GM12878 (cell line): ENCODE results near the gene TBL3. TPM values are rescaled to one million over a fixed set of nuclear protein-coding genes. Genes with fewer than 3 reads are reported as not detected.

Source experiments
- ATAC-seq: fragments of 200-7000 bp; cut with Tn5 transposase; 3 replicates; pipeline ENCODE4 v1.9.1; 2020; ENCODE audit warnings: mild to moderate bottlenecking, moderate library complexity
- BruUV-seq: library from RNA; stranded (reverse); fragments of 400-500 nt; replicated peaks from 2 replicates; lab custom pipeline; 2021; lab: Mats Ljungman, UMichigan
- CTCF ChIA-PET: fragments of 300-600 bp; sonication (Branson Sonifier 250); formaldehyde crosslinking; extraction: SDS; loops from one replicate; lab custom pipeline; 2021; ENCODE audit warnings: inconsistent platforms; lab: Yijun Ruan, JAX
- POLR2A ChIA-PET: fragments of 350-600 bp; formaldehyde crosslinking; extraction: SDS; loops from one replicate; lab custom pipeline; 2021; ENCODE audit warnings: inconsistent platforms; lab: Charles Lee
- RAD21 ChIA-PET: fragments of 300-600 bp; sonication (Branson Sonifier 250); formaldehyde crosslinking; loops from one replicate; lab custom pipeline; 2023; ENCODE audit warnings: antibody characterized with exemption; ENCODE audit not compliant: unreplicated experiment; lab: Charles Lee
- SMC1A ChIA-PET: fragments of 300-600 bp; sonication (Branson Sonifier 250); formaldehyde crosslinking; loops from one replicate; lab custom pipeline; 2023; ENCODE audit not compliant: unreplicated experiment, uncharacterized antibody; lab: Charles Lee
- DNase-seq: peaks from one replicate; pipeline ENCODE4 v3.0.0-alpha.2; 2011; ENCODE audit warnings: low read depth, low spot score
- FAIRE-seq: peaks from 3 replicates; lab custom pipeline; 2011; peaks lifted over from hg19 to GRCh38; lab: Jason Lieb, UNC
- H2AFZ ChIP-seq: 2 replicates; pipeline ENCODE4 v1.6.0; 2011; ENCODE audit warnings: low read depth, low read length, control low read depth; ENCODE audit not compliant: control insufficient read depth
- H3K27ac ChIP-seq: 2 replicates; pipeline ENCODE4 v1.5.1; 2011; ENCODE audit warnings: control low read depth; ENCODE audit not compliant: control insufficient read depth, insufficient read depth
- H3K27me3 ChIP-seq, 2 experiments: replicated peaks in 1 of 2; 2 replicates each; pipeline versions ENCODE4 v1.6.0 to v1.6.1; 2011; ENCODE audit warnings: low read length in 1 of 2; ENCODE audit not compliant: control insufficient read depth in 2 of 2, insufficient read depth in 2 of 2
- H3K36me3 ChIP-seq, 2 experiments: 2 replicates each; pipeline ENCODE4 v1.5.1; 2011; ENCODE audit warnings: low read length in 1 of 2; ENCODE audit not compliant: control insufficient read depth in 2 of 2, insufficient read depth in 2 of 2
- H3K4me1 ChIP-seq: 2 replicates; pipeline ENCODE4 v1.6.1; 2011; ENCODE audit warnings: mild to moderate bottlenecking, low read length, moderate library complexity, mixed read lengths; ENCODE audit not compliant: control insufficient read depth, insufficient read depth
- H3K4me2 ChIP-seq: 2 replicates; pipeline ENCODE4 v1.6.0; 2011; ENCODE audit warnings: control low read depth; ENCODE audit not compliant: control insufficient read depth, insufficient read depth
- H3K4me3 ChIP-seq: fragments of 200-600 bp; sonication (generic); 2 replicates; pipeline ENCODE4 v1.5.1; 2016
- H3K79me2 ChIP-seq: 2 replicates; pipeline ENCODE4 v1.6.0; 2011; ENCODE audit warnings: low read length; ENCODE audit not compliant: control insufficient read depth, insufficient read depth
- H3K9ac ChIP-seq: 2 replicates; pipeline ENCODE4 v1.8.0; 2011; ENCODE audit warnings: low read length, control low read depth, mixed read lengths; ENCODE audit not compliant: control insufficient read depth, insufficient read depth
- H3K9me3 ChIP-seq: replicated peaks from 3 replicates; pipeline ENCODE4 v1.5.1; 2011; ENCODE audit warnings: mild to moderate bottlenecking, low read length; ENCODE audit not compliant: control insufficient read depth, insufficient read depth
- H4K20me1 ChIP-seq: 2 replicates; pipeline ENCODE4 v1.6.0; 2011; ENCODE audit not compliant: control insufficient read depth, insufficient read depth
- GATAD2B ChIP-seq: fragments of 450-650 bp; conservative IDR thresholded peaks from 2 replicates; pipeline ENCODE4 v1.6.1; 2017; ENCODE audit warnings: low read depth, mild to moderate bottlenecking, moderate library complexity
- KAT2A ChIP-seq: conservative IDR thresholded peaks from 2 replicates; pipeline ENCODE4 v1.6.1; 2011; ENCODE audit warnings: low read depth, low read length; ENCODE audit not compliant: control insufficient read depth
- MEF2A ChIP-seq: IDR thresholded peaks from 2 replicates; pipeline ENCODE4 v1.6.1; 2011; ENCODE audit warnings: low read depth, mild to moderate bottlenecking, low read length, moderate library complexity; ENCODE audit not compliant: insufficient read depth
- MEF2B ChIP-seq: fragments of 450-650 bp; IDR thresholded peaks from 2 replicates; pipeline ENCODE4 v1.6.1; 2018; ENCODE audit warnings: mild to moderate bottlenecking, moderate library complexity; ENCODE audit not compliant: partially characterized antibody, poor library complexity, severe bottlenecking
- RAD51 ChIP-seq: fragments of 450-650 bp; IDR thresholded peaks from 2 replicates; pipeline ENCODE4 v1.6.1; 2016; ENCODE audit warnings: moderate library complexity, mild to moderate bottlenecking, inconsistent platforms
- RELA ChIP-seq: fragments of 450-650 bp; IDR thresholded peaks from 2 replicates; pipeline ENCODE4 v1.8.0; 2014; ENCODE audit warnings: borderline replicate concordance; ENCODE audit not compliant: partially characterized antibody
- SMC3 ChIP-seq: IDR thresholded peaks from 2 replicates; pipeline ENCODE4 v1.6.1; 2011; ENCODE audit warnings: low read length, improper control_type of control experiment, borderline replicate concordance
- SREBF2 ChIP-seq: IDR thresholded peaks from 2 replicates; pipeline ENCODE4 v1.6.1; 2012; ENCODE audit warnings: mild to moderate bottlenecking, low read length
- SUPT20H ChIP-seq: IDR thresholded peaks from 2 replicates; pipeline ENCODE4 v1.6.1; 2011; ENCODE audit warnings: low read depth, mild to moderate bottlenecking, low read length, moderate library complexity, borderline replicate concordance; ENCODE audit not compliant: control insufficient read depth
- TAF1 ChIP-seq: IDR thresholded peaks from 2 replicates; pipeline ENCODE4 v1.6.1; 2011; ENCODE audit warnings: mild to moderate bottlenecking, low read depth, low read length, borderline replicate concordance
- YBX1 ChIP-seq: fragments of 450-650 bp; IDR thresholded peaks from 2 replicates; pipeline ENCODE4 v1.6.1; 2016; ENCODE audit warnings: antibody characterized with exemption
- ZNF24 ChIP-seq: fragments of 450-650 bp; IDR thresholded peaks from 2 replicates; pipeline ENCODE4 v1.6.1; 2017; ENCODE audit warnings: antibody characterized with exemption, mild to moderate bottlenecking
- WGBS: methylation state at CpG from one replicate; pipeline ENCODE4 v1.1.6; 2016; ENCODE audit warnings: low lambda C conversion rate; ENCODE audit not compliant: insufficient replicate concordance, insufficient coverage; ENCODE audit errors: missing lambda C conversion rate; 5-methylcytosine and 5-hydroxymethylcytosine counted together
- in situ Hi-C: fragments of 300-500 bp; cut with MboI; formaldehyde crosslinking; loops from 9 replicates; pipeline ENCODE4 v1.14.3; 2018; ENCODE audit warnings: mixed read lengths
- intact Hi-C: fragments of 100-400 bp; cut with micrococcal nuclease; formaldehyde crosslinking; loops from one replicate; pipeline ENCODE4 v1.14.2; 2022; ENCODE audit not compliant: unreplicated experiment
- polyA plus RNA-seq, 11 experiments: library from polyadenylated mRNA; depleted of rRNA in 4 of 11; unstranded in 6 of 11; stranded (reverse) in 5 of 11; fragments of >200 nt; fragmentation: Nextera tagmentation in 4 of 11; fragmentation: Illumina TruSeq in 1 of 11; extraction: Ambion mirVana in 4 of 11; extraction: Trizol in 1 of 11; gene quantifications; 1 replicate in 1 of 11; 2 replicates in 10 of 11; pipeline versions ENCODE4 v1.2.1 to v1.2.3, GENCODE V29; 2011 to 2016; ENCODE audit warnings: inconsistent platforms in 2 of 11, missing spikeins in 2 of 11, low read depth in 1 of 11
- total RNA-seq, 4 experiments: library from RNA; depleted of rRNA in 3 of 4; stranded (reverse); fragments of >200 nt in 3 of 4; fragmentation: Illumina TruSeq in 1 of 4; extraction: Trizol in 1 of 4; gene quantifications; 2 replicates each; pipeline versions ENCODE4 v1.2.1 to v1.2.3, GENCODE V29; 2013 to 2021
- TF ChIP-seq, protein P1 (sequence below), 3 experiments: IDR thresholded peaks in 2 of 3; conservative IDR thresholded peaks in 1 of 3; 2 replicates each; pipeline ENCODE4 v1.5.1; 2011; ENCODE audit warnings: low read depth in 3 of 3, low read length in 3 of 3, mild to moderate bottlenecking in 3 of 3, control low read depth in 2 of 3, moderate library complexity in 2 of 3, inconsistent platforms in 1 of 3, mixed read lengths in 1 of 3; ENCODE audit not compliant: control insufficient read depth in 2 of 3, insufficient read depth in 1 of 3; ENCODE audit errors: extremely low read depth in 1 of 3
- TF ChIP-seq, protein P2 (sequence below): fragments of 450-650 bp; IDR thresholded peaks from 2 replicates; pipeline ENCODE4 v1.6.1; 2018; ENCODE audit warnings: mild to moderate bottlenecking, low read depth, moderate library complexity; ENCODE audit not compliant: partially characterized antibody

Gene TBL3
- total and polyA plus RNA-seq, 10 of the 15 experiments (the other 5 are each of a cell fraction or from before 2014, with no cell fraction given) = 1.2 to 101 (median 34.2) TPM

DNA sequence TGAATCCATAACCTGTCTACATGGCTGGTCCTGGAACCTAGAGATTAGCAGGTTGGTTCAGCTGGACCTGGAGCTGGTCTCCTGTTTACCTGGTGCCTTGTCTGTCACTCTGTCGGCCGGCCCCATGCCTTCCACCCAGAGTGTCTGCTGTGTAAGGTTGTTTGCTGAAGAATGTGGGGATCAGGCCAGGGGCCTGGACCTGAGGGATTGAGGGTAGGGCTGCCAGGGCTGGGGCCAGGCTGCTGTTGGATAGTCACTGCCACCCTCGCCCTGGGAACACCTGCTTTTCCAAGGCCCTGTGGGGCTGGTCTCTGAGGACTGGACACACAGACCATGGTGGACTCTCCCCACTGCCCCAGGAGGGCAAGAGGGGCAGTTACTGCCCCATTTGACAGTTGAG is 56.3 kb downstream of the TBL3 start:
- ChIA-PET SMC1A (interaction anchor here (0.9 kb wide), 1 partner anchor 112 kb away, joined by 4 read pairs; no protein-coding TSS in a partner anchor), POLR2A (no interaction called here), CTCF (no interaction called here), RAD21 (no interaction called here)
- Histone ChIP-seq H3K9ac (no peak overlapping the region), H3K27ac (no peak overlapping the region), H3K79me2 (no peaks in the 10 kb centered on the region), H3K4me1 (peaks cover 2% of the 10 kb centered on the region; the same call in 1 of the 2 replicates), H4K20me1 (peaks cover 5% of the 10 kb centered on the region; the same call in 1 of the 2 replicates), H3K9me3 (no peaks in the 10 kb centered on the region), H3K4me3 (no peak overlapping the region), H3K4me2 (no peak overlapping the region), H2AFZ (no peak overlapping the region), H3K27me3 (peaks cover 11 to 13% of the 10 kb centered on the region in 2 experiments), H3K36me3 (no peaks in the 10 kb centered on the region)
- no peak for DNase-seq
- BruUV-seq = no TSS peak
- no peak for FAIRE-seq
- intact Hi-C loops (no loop called here), in situ Hi-C loops (no loop called here)
- WGBS = 29% methylated on average over 3 of the region's 3 CpGs
- ATAC-seq = no peak
- no peak for TF ChIP-seq TAF1
- TF ChIP-seq, protein P1, sequence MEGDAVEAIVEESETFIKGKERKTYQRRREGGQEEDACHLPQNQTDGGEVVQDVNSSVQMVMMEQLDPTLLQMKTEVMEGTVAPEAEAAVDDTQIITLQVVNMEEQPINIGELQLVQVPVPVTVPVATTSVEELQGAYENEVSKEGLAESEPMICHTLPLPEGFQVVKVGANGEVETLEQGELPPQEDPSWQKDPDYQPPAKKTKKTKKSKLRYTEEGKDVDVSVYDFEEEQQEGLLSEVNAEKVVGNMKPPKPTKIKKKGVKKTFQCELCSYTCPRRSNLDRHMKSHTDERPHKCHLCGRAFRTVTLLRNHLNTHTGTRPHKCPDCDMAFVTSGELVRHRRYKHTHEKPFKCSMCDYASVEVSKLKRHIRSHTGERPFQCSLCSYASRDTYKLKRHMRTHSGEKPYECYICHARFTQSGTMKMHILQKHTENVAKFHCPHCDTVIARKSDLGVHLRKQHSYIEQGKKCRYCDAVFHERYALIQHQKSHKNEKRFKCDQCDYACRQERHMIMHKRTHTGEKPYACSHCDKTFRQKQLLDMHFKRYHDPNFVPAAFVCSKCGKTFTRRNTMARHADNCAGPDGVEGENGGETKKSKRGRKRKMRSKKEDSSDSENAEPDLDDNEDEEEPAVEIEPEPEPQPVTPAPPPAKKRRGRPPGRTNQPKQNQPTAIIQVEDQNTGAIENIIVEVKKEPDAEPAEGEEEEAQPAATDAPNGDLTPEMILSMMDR (IDR thresholded peaks at IDR 0.05 in 2 of 3, conservative IDR thresholded peaks at IDR 0.05 in 1 of 3; ENCODE audit: control insufficient read depth in 2 of 3, extremely low read depth in 1 of 3, insufficient read depth in 1 of 3, low read depth in 3 of 3, low read length in 3 of 3) = no peak
- no peak for TF ChIP-seq RELA
- TF ChIP-seq RAD51 = no peak
- TF ChIP-seq SREBF2 = no peak
- no peak for TF ChIP-seq SMC3
- no peak for TF ChIP-seq SUPT20H
- no peak for TF ChIP-seq GATAD2B
- no peak for TF ChIP-seq MEF2B
- TF ChIP-seq KAT2A = no peak
- TF ChIP-seq ZNF24 = no peak
- no peak for TF ChIP-seq MEF2A
- TF ChIP-seq, protein P2, sequence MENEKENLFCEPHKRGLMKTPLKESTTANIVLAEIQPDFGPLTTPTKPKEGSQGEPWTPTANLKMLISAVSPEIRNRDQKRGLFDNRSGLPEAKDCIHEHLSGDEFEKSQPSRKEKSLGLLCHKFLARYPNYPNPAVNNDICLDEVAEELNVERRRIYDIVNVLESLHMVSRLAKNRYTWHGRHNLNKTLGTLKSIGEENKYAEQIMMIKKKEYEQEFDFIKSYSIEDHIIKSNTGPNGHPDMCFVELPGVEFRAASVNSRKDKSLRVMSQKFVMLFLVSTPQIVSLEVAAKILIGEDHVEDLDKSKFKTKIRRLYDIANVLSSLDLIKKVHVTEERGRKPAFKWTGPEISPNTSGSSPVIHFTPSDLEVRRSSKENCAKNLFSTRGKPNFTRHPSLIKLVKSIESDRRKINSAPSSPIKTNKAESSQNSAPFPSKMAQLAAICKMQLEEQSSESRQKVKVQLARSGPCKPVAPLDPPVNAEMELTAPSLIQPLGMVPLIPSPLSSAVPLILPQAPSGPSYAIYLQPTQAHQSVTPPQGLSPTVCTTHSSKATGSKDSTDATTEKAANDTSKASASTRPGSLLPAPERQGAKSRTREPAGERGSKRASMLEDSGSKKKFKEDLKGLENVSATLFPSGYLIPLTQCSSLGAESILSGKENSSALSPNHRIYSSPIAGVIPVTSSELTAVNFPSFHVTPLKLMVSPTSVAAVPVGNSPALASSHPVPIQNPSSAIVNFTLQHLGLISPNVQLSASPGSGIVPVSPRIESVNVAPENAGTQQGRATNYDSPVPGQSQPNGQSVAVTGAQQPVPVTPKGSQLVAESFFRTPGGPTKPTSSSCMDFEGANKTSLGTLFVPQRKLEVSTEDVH = no peak
- TF ChIP-seq YBX1 = no peak
